PC-3 (cell line): Measurements from ENCODE around the gene DDIAS. TPM values are rescaled to one million over a fixed set of nuclear protein-coding genes. Genes with fewer than 3 reads are reported as not detected.

Experiments used
- ATAC-seq: fragments of 200-7000 bp; cut with Tn5 transposase; 2 replicates; pipeline ENCODE4 v1.9.1; 2020; ENCODE audit warnings: mild to moderate bottlenecking, moderate library complexity
- BruUV-seq: library from RNA; stranded (reverse); fragments of 400-500 nt; replicated peaks from 2 replicates; lab custom pipeline; 2021; lab: Mats Ljungman, UMichigan
- CTCF ChIA-PET: fragments of 300-600 bp; sonication (Branson Sonifier 250); formaldehyde crosslinking; loops from one replicate; lab custom pipeline; 2022; ENCODE audit warnings: antibody characterized with exemption; lab: Charles Lee
- POLR2A ChIA-PET: fragments of 300-600 bp; sonication (Branson Sonifier 250); formaldehyde crosslinking; loops from one replicate; lab custom pipeline; 2022; ENCODE audit warnings: antibody characterized with exemption; ENCODE audit not compliant: unreplicated experiment; lab: Charles Lee
- DNase-seq: peaks from one replicate; pipeline ENCODE4 v3.0.0-alpha.2; 2015
- H2AFZ ChIP-seq: fragments of 300-600 bp; sonication (generic); 2 replicates; pipeline ENCODE4 v1.6.0; 2016; ENCODE audit warnings: antibody characterized with exemption, low read length
- H3F3A ChIP-seq: fragments of 300-600 bp; sonication (generic); one replicate; pipeline ENCODE4 v1.6.0; 2017; ENCODE audit warnings: antibody characterized with exemption, low read length, control low read depth, mild to moderate bottlenecking; ENCODE audit not compliant: unreplicated experiment
- H3K27ac ChIP-seq: fragments of 300-600 bp; sonication (generic); 2 replicates; pipeline ENCODE4 v1.5.1; 2016; ENCODE audit warnings: mild to moderate bottlenecking, low read length
- H3K27me3 ChIP-seq: fragments of 300-600 bp; sonication (generic); 2 replicates; pipeline ENCODE4 v1.6.1; 2016; ENCODE audit warnings: low read length, mixed read lengths
- H3K36me3 ChIP-seq: fragments of 300-600 bp; sonication (generic); 2 replicates; pipeline ENCODE4 v1.6.1; 2016; ENCODE audit warnings: low read depth, mixed run types, low read length, mixed read lengths
- H3K4me1 ChIP-seq: fragments of 300-600 bp; sonication (generic); 2 replicates; pipeline ENCODE4 v1.5.1; 2016; ENCODE audit warnings: low read length; ENCODE audit not compliant: insufficient read depth
- H3K4me2 ChIP-seq: fragments of 300-600 bp; sonication (generic); 2 replicates; pipeline ENCODE4 v1.6.0; 2016; ENCODE audit warnings: low read length
- H3K4me3 ChIP-seq: fragments of 300-600 bp; sonication (generic); 2 replicates; pipeline ENCODE4 v1.5.1; 2016; ENCODE audit warnings: mild to moderate bottlenecking, low read length, mixed read lengths
- H3K79me2 ChIP-seq: fragments of 300-600 bp; sonication (generic); 2 replicates; pipeline ENCODE4 v1.6.1; 2017; ENCODE audit warnings: low read length, mixed read lengths
- H3K9ac ChIP-seq: fragments of 300-600 bp; sonication (generic); 2 replicates; pipeline ENCODE4 v1.6.0; 2016; ENCODE audit warnings: mild to moderate bottlenecking, low read length
- H3K9me2 ChIP-seq: fragments of 300-600 bp; sonication (generic); replicated peaks from 2 replicates; pipeline ENCODE4 v1.6.1; 2016; ENCODE audit warnings: mixed run types, low read length, mixed read lengths
- H3K9me3 ChIP-seq: fragments of 300-600 bp; sonication (generic); 2 replicates; pipeline ENCODE4 v1.6.1; 2016; ENCODE audit warnings: low read length, mixed read lengths
- H4K20me1 ChIP-seq: fragments of 300-600 bp; sonication (generic); 2 replicates; pipeline ENCODE4 v1.6.1; 2016; ENCODE audit warnings: low read length, mixed read lengths
- CTCF ChIP-seq: fragments of 300-600 bp; sonication (generic); conservative IDR thresholded peaks from 2 replicates; pipeline ENCODE4 v1.5.1; 2017; ENCODE audit warnings: antibody characterized with exemption, low read depth, mild to moderate bottlenecking, low read length
- EZH2 ChIP-seq: fragments of 300-600 bp; sonication (generic); IDR thresholded peaks from one replicate; pipeline ENCODE4 v1.6.1; 2017; ENCODE audit warnings: antibody characterized with exemption, mild to moderate bottlenecking, low read length; ENCODE audit not compliant: unreplicated experiment
- EZH2phosphoT487 ChIP-seq: fragments of 300-600 bp; sonication (generic); IDR thresholded peaks from 2 replicates; pipeline ENCODE4 v1.6.1; 2018; ENCODE audit warnings: mild to moderate bottlenecking, antibody characterized with exemption, low read length, borderline replicate concordance
- intact Hi-C: fragments of 100-400 bp; cut with micrococcal nuclease; formaldehyde crosslinking; loops from 2 replicates; pipeline ENCODE4 v1.9.0; 2023
- total RNA-seq: library from RNA; depleted of rRNA; stranded (reverse); fragments of >200 nt; gene quantifications from 2 replicates; pipeline ENCODE4 v1.2.3, GENCODE V29; 2014

The DDIAS gene
- total RNA-seq, 1 experiment from 2014 or later = 24.9 TPM

- no peak for ATAC-seq
- H3K27me3 ChIP-seq = no peaks in the 10 kb centered on the region
- H3K27ac ChIP-seq = no peak overlapping the region
- no peaks in the 10 kb centered on the region for H4K20me1 ChIP-seq
- intact Hi-C loops = loop anchor here (5.0 kb wide), 2 partner anchors 148 to 207 kb away; partner anchors contain the start of gene RAB30
- H2AFZ ChIP-seq = no peak overlapping the region
- no peaks in the 10 kb centered on the region for H3K9me2 ChIP-seq
- CTCF ChIA-PET = no interaction called here
- POLR2A ChIA-PET = no interaction called here
- H3K36me3 ChIP-seq = peaks cover 7% of the 10 kb centered on the region; the same call in 1 of the 2 replicates
- no peaks in the 10 kb centered on the region for H3F3A ChIP-seq
- DNase-seq = no peak
- TF ChIP-seq EZH2 (no peak), EZH2phosphoT487 (no peak), CTCF (no peak)
- H3K9me3 ChIP-seq = no peaks in the 10 kb centered on the region
- no peaks in the 10 kb centered on the region for H3K4me1 ChIP-seq
- no peaks in the 10 kb centered on the region for H3K79me2 ChIP-seq
- no TSS peak for BruUV-seq
- H3K4me2 ChIP-seq = no peak overlapping the region
- H3K9ac ChIP-seq = no peak overlapping the region
- H3K4me3 ChIP-seq = no peak overlapping the region
Observed at GRCh38 chr11:82924522-82925224, 23.1 kb downstream of the DDIAS start.

GRCh38 chr11:82927264-82927880 lies 25.8 kb downstream of the DDIAS start:
- Histone ChIP-seq H3K79me2 (no peaks in the 10 kb centered on the region), H3K27ac (no peak overlapping the region), H3K4me2 (no peak overlapping the region), H3K36me3 (peaks cover 20% of the 10 kb centered on the region; the same call in 1 of the 2 replicates), H4K20me1 (no peaks in the 10 kb centered on the region), H3K9me3 (no peaks in the 10 kb centered on the region), H3K9me2 (no peaks in the 10 kb centered on the region), H3K9ac (no peak overlapping the region), H3K4me3 (no peak overlapping the region), H3K27me3 (no peaks in the 10 kb centered on the region), H3F3A (no peaks in the 10 kb centered on the region), H3K4me1 (no peaks in the 10 kb centered on the region), H2AFZ (no peak overlapping the region)
- CTCF ChIA-PET = interaction anchor here (0.6 to 1.0 kb wide), 7 partner anchors 17 to 577 kb away, joined by 3 to 6 read pairs (median 3); partner anchors contain the start of gene RAB30
- POLR2A ChIA-PET = no interaction called here
- peak; percentile 89 for ATAC-seq
- DNase-seq = peak; percentile 80
- intact Hi-C loops = loop anchor here (1.0 to 5.0 kb wide), 5 partner anchors 21 to 210 kb away; partner anchors contain the start of gene RAB30
- no peak for TF ChIP-seq EZH2phosphoT487
- no peak for TF ChIP-seq EZH2
- peak; percentile 94 for TF ChIP-seq CTCF
- no TSS peak for BruUV-seq
